Neural progenitor cell (in vitro differentiated cells): ENCODE data around the gene NTM. TPM values are rescaled to one million over a fixed set of nuclear protein-coding genes. Genes with fewer than 3 reads are reported as not detected.

Source experiments
- DNase-seq: peaks from one replicate; pipeline ENCODE4 v3.0.0-alpha.2; 2016; ENCODE audit warnings: low spot score
- H2AFZ ChIP-seq: fragments of 200-600 bp; sonication (generic); replicated peaks from 2 replicates; pipeline ENCODE4 v1.6.1; 2016; ENCODE audit warnings: antibody characterized with exemption
- H3F3A ChIP-seq: fragments of 200-600 bp; sonication (generic); 2 replicates; pipeline ENCODE4 v1.6.1; 2016; ENCODE audit warnings: antibody characterized with exemption, low read depth
- H3K27ac ChIP-seq: fragments of 200-600 bp; sonication (generic); 2 replicates; pipeline ENCODE4 v1.5.1; 2016; ENCODE audit warnings: mild to moderate bottlenecking
- H3K27me3 ChIP-seq: fragments of 200-600 bp; sonication (generic); 2 replicates; pipeline ENCODE4 v1.6.1; 2016; ENCODE audit warnings: mild to moderate bottlenecking, moderate library complexity
- H3K36me3 ChIP-seq: fragments of 200-600 bp; sonication (generic); 2 replicates; pipeline ENCODE4 v1.5.1; 2016
- H3K4me1 ChIP-seq: fragments of 200-600 bp; sonication (generic); 2 replicates; pipeline ENCODE4 v1.6.1; 2016; ENCODE audit warnings: mixed run types
- H3K4me2 ChIP-seq: fragments of 200-600 bp; sonication (generic); 2 replicates; pipeline ENCODE4 v1.6.1; 2016
- H3K4me3 ChIP-seq: fragments of 200-600 bp; sonication (generic); 2 replicates; pipeline ENCODE4 v1.5.1; 2016
- H3K79me2 ChIP-seq: fragments of 200-600 bp; sonication (generic); 2 replicates; pipeline ENCODE4 v1.6.1; 2016; ENCODE audit warnings: low read depth
- H3K9ac ChIP-seq: fragments of 200-600 bp; sonication (generic); 2 replicates; pipeline ENCODE4 v1.6.1; 2016
- H3K9me3 ChIP-seq: fragments of 200-600 bp; sonication (generic); 2 replicates; pipeline ENCODE4 v1.5.1; 2016; ENCODE audit warnings: low read depth
- H4K20me1 ChIP-seq: fragments of 200-600 bp; sonication (generic); 2 replicates; pipeline ENCODE4 v1.6.1; 2016; ENCODE audit warnings: low read depth
- H3K27ac Mint-ChIP-seq: 3 replicates; pipeline ENCODE4 v1.8.0; 2021; ENCODE audit warnings: mixed read lengths
- H3K27me3 Mint-ChIP-seq: 2 replicates; pipeline ENCODE4 v1.8.0; 2022; ENCODE audit warnings: low read depth, mild to moderate bottlenecking, inconsistent platforms, moderate library complexity, mixed read lengths; ENCODE audit not compliant: insufficient read depth
- H3K36me3 Mint-ChIP-seq: 3 replicates; pipeline ENCODE4 v1.8.0; 2021; ENCODE audit warnings: mixed read lengths
- H3K4me1 Mint-ChIP-seq: 3 replicates; pipeline ENCODE4 v1.8.0; 2021; ENCODE audit warnings: mixed read lengths
- H3K4me3 Mint-ChIP-seq: 3 replicates; pipeline ENCODE4 v1.8.0; 2021; ENCODE audit warnings: mild to moderate bottlenecking, moderate library complexity, mixed read lengths
- H3K9me3 Mint-ChIP-seq: 3 replicates; pipeline ENCODE4 v1.8.0; 2020; ENCODE audit warnings: mixed read lengths
- CTCF ChIP-seq: fragments of 200-600 bp; sonication (generic); IDR thresholded peaks from 2 replicates; pipeline ENCODE4 v1.5.1; 2017; ENCODE audit warnings: antibody characterized with exemption, mild to moderate bottlenecking
- EZH2 ChIP-seq: fragments of 200-600 bp; sonication (generic); IDR thresholded peaks from 2 replicates; pipeline ENCODE4 v1.6.1; 2017; ENCODE audit warnings: antibody characterized with exemption, mild to moderate bottlenecking, moderate library complexity
- EZH2phosphoT487 ChIP-seq: fragments of 200-600 bp; sonication (generic); IDR thresholded peaks from 2 replicates; pipeline ENCODE4 v1.6.1; 2017; ENCODE audit warnings: antibody characterized with exemption
- total RNA-seq: library from RNA; depleted of rRNA; stranded (reverse); fragments of >200 nt; gene quantifications from 2 replicates; pipeline ENCODE4 v1.2.3, GENCODE V29; 2015; ENCODE audit warnings: low replicate concordance

Gene NTM
- total RNA-seq, 1 donor from 2014 or later = 4.3 TPM

GRCh38 chr11:131829725-131830124, 459.3 kb downstream of the NTM start:
- H3K4me1 ChIP-seq = peaks cover 2% of the 10 kb centered on the region
- DNase-seq = no peak
- H3K4me3 ChIP-seq = no peak overlapping the region
- Mint-ChIP-seq H3K4me1 (no peaks in the 10 kb centered on the region), H3K36me3 (no peaks in the 10 kb centered on the region), H3K4me3 (no peak overlapping the region), H3K27me3 (peaks cover 2% of the 10 kb centered on the region), H3K9me3 (no peaks in the 10 kb centered on the region), H3K27ac (no peak overlapping the region)
- H2AFZ ChIP-seq = no peak overlapping the region
- no peak overlapping the region for H3K27ac ChIP-seq
- no peak overlapping the region for H3K4me2 ChIP-seq
- H3K9ac ChIP-seq = no peak overlapping the region
- TF ChIP-seq EZH2 (no peak), CTCF (no peak), EZH2phosphoT487 (no peak)
- H3K27me3 ChIP-seq = no peaks in the 10 kb centered on the region
- no peaks in the 10 kb centered on the region for H3K79me2 ChIP-seq
- no peaks in the 10 kb centered on the region for H4K20me1 ChIP-seq
- no peaks in the 10 kb centered on the region for H3K9me3 ChIP-seq
- no peaks in the 10 kb centered on the region for H3F3A ChIP-seq
- H3K36me3 ChIP-seq = no peaks in the 10 kb centered on the region

GRCh38 chr11:131832079-131832478, 461.7 kb downstream of the NTM start:
- no peak overlapping the region for H2AFZ ChIP-seq
- Mint-ChIP-seq H3K27ac (no peak overlapping the region), H3K9me3 (no peaks in the 10 kb centered on the region), H3K27me3 (peaks cover 2% of the 10 kb centered on the region), H3K4me1 (no peaks in the 10 kb centered on the region), H3K36me3 (no peaks in the 10 kb centered on the region), H3K4me3 (no peak overlapping the region)
- no peaks in the 10 kb centered on the region for H3K79me2 ChIP-seq
- H3K4me2 ChIP-seq = no peak overlapping the region
- no peak for DNase-seq
- no peaks in the 10 kb centered on the region for H3K4me1 ChIP-seq
- TF ChIP-seq CTCF (no peak), EZH2 (no peak)
- H3K36me3 ChIP-seq = no peaks in the 10 kb centered on the region
- H3K9ac ChIP-seq = no peak overlapping the region
- no peak overlapping the region for H3K27ac ChIP-seq
- no peaks in the 10 kb centered on the region for H3K9me3 ChIP-seq
- H3K27me3 ChIP-seq = no peaks in the 10 kb centered on the region
- no peaks in the 10 kb centered on the region for H4K20me1 ChIP-seq
- H3F3A ChIP-seq = no peaks in the 10 kb centered on the region
- H3K4me3 ChIP-seq = no peak overlapping the region

GRCh38 chr11:131833366-131833765, 463.0 kb downstream of the NTM start:
- H3K79me2 ChIP-seq = no peaks in the 10 kb centered on the region
- no peak overlapping the region for H3K4me2 ChIP-seq
- no peaks in the 10 kb centered on the region for H3K9me3 Mint-ChIP-seq
- no peaks in the 10 kb centered on the region for H3F3A ChIP-seq
- no peaks in the 10 kb centered on the region for H3K36me3 ChIP-seq
- no peak overlapping the region for H2AFZ ChIP-seq
- TF ChIP-seq EZH2phosphoT487 (no peak), CTCF (no peak), EZH2 (no peak)
- H3K4me3 Mint-ChIP-seq = no peak overlapping the region
- no peak for DNase-seq
- H3K36me3 Mint-ChIP-seq = no peaks in the 10 kb centered on the region
- no peaks in the 10 kb centered on the region for H3K4me1 ChIP-seq
- H3K4me1 Mint-ChIP-seq = no peaks in the 10 kb centered on the region
- H3K27me3 ChIP-seq = no peaks in the 10 kb centered on the region
- peaks cover 2% of the 10 kb centered on the region for H3K27me3 Mint-ChIP-seq
- H3K27ac Mint-ChIP-seq = no peak overlapping the region
- H4K20me1 ChIP-seq = no peaks in the 10 kb centered on the region
- no peaks in the 10 kb centered on the region for H3K9me3 ChIP-seq
- H3K4me3 ChIP-seq = no peak overlapping the region
- H3K27ac ChIP-seq = no peak overlapping the region
- H3K9ac ChIP-seq = no peak overlapping the region

- TF ChIP-seq CTCF = no peak
- no peak for TF ChIP-seq EZH2
- TF ChIP-seq EZH2phosphoT487 = no peak
- Histone ChIP-seq H3K4me2 (no peak overlapping the region), H3K9ac (no peak overlapping the region), H3K36me3 (no peaks in the 10 kb centered on the region), H3K9me3 (no peaks in the 10 kb centered on the region), H3K4me3 (no peak overlapping the region), H3K4me1 (no peaks in the 10 kb centered on the region), H3K79me2 (no peaks in the 10 kb centered on the region), H3K27ac (no peak overlapping the region), H3F3A (no peaks in the 10 kb centered on the region), H3K27me3 (no peaks in the 10 kb centered on the region), H4K20me1 (no peaks in the 10 kb centered on the region), H2AFZ (no peak overlapping the region)
- Mint-ChIP-seq H3K27ac (no peak overlapping the region), H3K4me1 (peaks cover 6% of the 10 kb centered on the region), H3K36me3 (no peaks in the 10 kb centered on the region), H3K27me3 (peaks cover 4% of the 10 kb centered on the region), H3K9me3 (peaks cover 3% of the 10 kb centered on the region), H3K4me3 (no peak overlapping the region)
- DNase-seq = no peak
Measured at GRCh38 chr11:131837562-131837961, 467.1 kb downstream of the NTM start.
